B cell (primary cell): ENCODE measurements around the gene INSRR. TPM values are rescaled to one million over a fixed set of nuclear protein-coding genes. Genes with fewer than 3 reads are reported as not detected.

Source experiments
- ATAC-seq: fragments of 200-7000 bp; cut with Tn5 transposase; one replicate; pipeline ENCODE4 v1.10.0; 2021; ENCODE audit warnings: low read depth, mild to moderate bottlenecking, moderate number of reproducible peaks, moderate library complexity
- CTCF ChIA-PET: fragments of 350-600 bp; sonication (Branson Sonifier 250); formaldehyde crosslinking; loops from one replicate; lab custom pipeline; 2021; ENCODE audit warnings: antibody characterized with exemption, inconsistent platforms; lab: Charles Lee
- POLR2A ChIA-PET: fragments of 350-600 bp; sonication (Branson Sonifier 250); formaldehyde crosslinking; loops from one replicate; lab custom pipeline; 2021; ENCODE audit warnings: antibody characterized with exemption; lab: Charles Lee
- DNase-seq: peaks from one replicate; pipeline ENCODE4 v3.0.0; 2013
- H2AFZ ChIP-seq: 2 replicates; pipeline ENCODE4 v1.6.1; 2012; ENCODE audit warnings: mild to moderate bottlenecking, low read depth, low read length; ENCODE audit not compliant: insufficient read depth, poor library complexity, severe bottlenecking
- H3K27ac ChIP-seq, 2 donors: 1 replicate in 1 of 2; 2 replicates in 1 of 2; pipeline ENCODE4 v1.5.1; 2012 to 2013; ENCODE audit warnings: low read length in 2 of 2, mild to moderate bottlenecking in 2 of 2, moderate library complexity in 1 of 2
- H3K27me3 ChIP-seq, 4 experiments: fragments of 200-600 bp in 1 of 4; sonication (generic) in 1 of 4; replicated peaks in 1 of 4; 1 replicate in 2 of 4; 2 replicates in 2 of 4; pipeline versions ENCODE4 v1.6.1 to v1.7.0; 2013 to 2016; ENCODE audit warnings: low read length in 3 of 4, mild to moderate bottlenecking in 2 of 4, mixed read lengths in 1 of 4, moderate library complexity in 1 of 4; ENCODE audit not compliant: insufficient read depth in 4 of 4, control insufficient read depth in 3 of 4; ENCODE audit errors: control extremely low read depth in 1 of 4
- H3K36me3 ChIP-seq, 2 experiments: replicated peaks in 1 of 2; 1 replicate in 1 of 2; 2 replicates in 1 of 2; pipeline versions ENCODE4 v1.6.1 to v1.7.1; 2013; ENCODE audit warnings: low read length in 1 of 2; ENCODE audit not compliant: insufficient read depth in 2 of 2, control insufficient read depth in 1 of 2; ENCODE audit errors: control extremely low read depth in 1 of 2, extremely low read depth in 1 of 2
- H3K4me1 ChIP-seq, 2 donors: fragments of 200-600 bp in 1 of 2; sonication (generic) in 1 of 2; 1 replicate in 1 of 2; 2 replicates in 1 of 2; pipeline versions ENCODE4 v1.5.1 to v1.6.1; 2013 to 2017; ENCODE audit warnings: low read length in 2 of 2; ENCODE audit not compliant: control insufficient read depth in 2 of 2, insufficient read depth in 2 of 2
- H3K4me2 ChIP-seq: replicated peaks from 2 replicates; pipeline ENCODE3; 2012; ENCODE audit warnings: mild to moderate bottlenecking, low read depth, low read length; ENCODE audit not compliant: poor library complexity, severe bottlenecking
- H3K4me3 ChIP-seq, 5 experiments: fragments of 200-600 bp in 1 of 5; sonication (generic) in 1 of 5; 1 replicate in 3 of 5; 2 replicates in 2 of 5; pipeline versions ENCODE4 v1.5.1 to v1.7.0; 2011 to 2016; ENCODE audit warnings: low read length in 4 of 5, mild to moderate bottlenecking in 4 of 5, low read depth in 2 of 5, control low read depth in 1 of 5, moderate library complexity in 1 of 5; ENCODE audit not compliant: insufficient read depth in 1 of 5; ENCODE audit errors: control extremely low read depth in 1 of 5, extremely low read depth in 1 of 5
- H3K79me2 ChIP-seq: fragments of 200-600 bp; sonication (generic); one replicate; pipeline ENCODE4 v1.6.0; 2016; ENCODE audit warnings: low read length; ENCODE audit not compliant: control insufficient read depth, insufficient read depth
- H3K9ac ChIP-seq: fragments of 200-600 bp; sonication (generic); 2 replicates; pipeline ENCODE4 v1.6.1; 2017; ENCODE audit warnings: mild to moderate bottlenecking, low read length, moderate library complexity
- H3K9me3 ChIP-seq, 3 donors: one replicate each; pipeline versions ENCODE4 v1.6.1 to v1.7.1; 2013; ENCODE audit warnings: low read length in 2 of 3; ENCODE audit not compliant: control insufficient read depth in 2 of 3, insufficient read depth in 1 of 3; ENCODE audit errors: control extremely low read depth in 1 of 3
- H4K20me1 ChIP-seq: 2 replicates; pipeline ENCODE4 v1.6.0; 2012; ENCODE audit warnings: mild to moderate bottlenecking, low read length; ENCODE audit not compliant: insufficient read depth, control insufficient read depth, poor library complexity, severe bottlenecking
- H3K27ac Mint-ChIP-seq: one replicate; pipeline ENCODE4 v1.8.0; 2021; ENCODE audit warnings: mixed read lengths
- H3K27me3 Mint-ChIP-seq: one replicate; pipeline ENCODE4 v1.8.0; 2021; ENCODE audit warnings: mixed read lengths
- H3K4me1 Mint-ChIP-seq: one replicate; pipeline ENCODE4 v1.8.0; 2021; ENCODE audit warnings: mixed read lengths
- H3K4me3 Mint-ChIP-seq: one replicate; pipeline ENCODE4 v1.8.0; 2021; ENCODE audit warnings: mixed read lengths
- H3K9me3 Mint-ChIP-seq: one replicate; pipeline ENCODE4 v1.8.0; 2022; ENCODE audit warnings: mixed read lengths; ENCODE audit not compliant: insufficient read depth
- EZH2 ChIP-seq: IDR thresholded peaks from 2 replicates; pipeline ENCODE4 v1.6.1; 2012; ENCODE audit warnings: borderline replicate concordance, low read depth, mild to moderate bottlenecking, moderate library complexity, low read length; ENCODE audit not compliant: insufficient read depth, poor library complexity, severe bottlenecking
- WGBS: methylation state at CpG from one replicate; pipeline ENCODE4 v1.1.5; 2013; ENCODE audit warnings: missing lambda C conversion rate; ENCODE audit not compliant: insufficient coverage; 5-methylcytosine and 5-hydroxymethylcytosine counted together
- intact Hi-C: fragments of 100-400 bp; cut with micrococcal nuclease; formaldehyde crosslinking; loops from one replicate; pipeline ENCODE4 v1.10.0; 2022
- polyA plus RNA-seq: library from polyadenylated mRNA; depleted of rRNA; stranded (reverse); fragments of >200 nt; gene quantifications from 2 replicates; pipeline ENCODE4 v1.2.3, GENCODE V29; 2012
- total RNA-seq, 2 donors: library from RNA; stranded (reverse); fragments of 120-200 nt in 1 of 2; gene quantifications; 1 replicate in 1 of 2; 2 replicates in 1 of 2; pipeline versions ENCODE4 v1.2.3 to v1.2.4, GENCODE V29; 2013 to 2022
- TF ChIP-seq, protein P1 (sequence below): fragments of 200-600 bp; IDR thresholded peaks from one replicate; pipeline ENCODE4 v1.8.0; 2022; ENCODE audit warnings: antibody characterized with exemption, mild to moderate bottlenecking

The INSRR gene
- total and polyA plus RNA-seq, 2 donors (not counting 1 experiment from before 2014, with no cell fraction given): not detected

DNA sequence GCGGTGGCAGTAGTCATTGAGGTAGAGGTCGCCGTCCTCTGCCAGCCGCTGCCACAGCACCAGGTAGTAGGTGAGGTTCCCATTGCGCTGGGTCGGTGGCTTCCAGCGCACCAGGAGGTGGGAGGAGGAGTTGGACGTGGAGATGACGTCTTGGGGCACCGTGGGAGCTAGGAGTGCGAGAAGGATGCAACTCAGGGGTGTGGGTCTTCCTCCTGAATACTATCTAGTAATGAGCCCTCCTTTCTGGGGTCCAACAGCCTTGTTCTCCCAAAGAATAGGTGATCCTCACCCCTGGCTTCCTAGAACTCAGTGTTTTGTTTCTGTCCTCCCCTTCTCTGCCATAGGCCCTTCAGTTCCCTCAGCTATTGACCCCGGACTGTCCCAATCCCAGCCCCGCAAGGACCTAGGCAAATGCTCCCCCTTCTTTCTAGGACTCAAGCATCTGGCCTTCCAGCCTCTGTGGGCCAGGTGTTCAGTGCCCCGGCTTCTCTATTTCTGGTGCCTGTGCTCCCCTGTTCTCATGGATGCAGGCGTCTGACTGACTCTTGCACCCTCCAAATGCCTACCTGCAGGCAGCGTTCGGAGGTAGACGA is 12.9 kb downstream of the INSRR start:
- Mint-ChIP-seq H3K4me3 (no peak overlapping the region), H3K9me3 (no peaks in the 10 kb centered on the region), H3K27ac (no peak overlapping the region), H3K4me1 (peaks cover 17% of the 10 kb centered on the region), H3K27me3 (peaks cover 73% of the 10 kb centered on the region)
- Histone ChIP-seq H3K4me1 (peaks cover 8 to 12% of the 10 kb centered on the region in 2 donors), H3K27ac (no peak overlapping the region), H3K36me3 (no peaks in the 10 kb centered on the region), H3K27me3 (peaks cover 0 to 65% (median 28%) of the 10 kb centered on the region in 4 experiments), H3K79me2 (no peaks in the 10 kb centered on the region), H3K9ac (no peak overlapping the region), H4K20me1 (no peaks in the 10 kb centered on the region), H3K4me2 (no peak overlapping the region), H2AFZ (no peak overlapping the region), H3K4me3 (no peak overlapping the region), H3K9me3 (peaks cover 0 to 9% (median 0%) of the 10 kb centered on the region in 3 donors)
- ChIA-PET POLR2A (no interaction called here), CTCF (interaction anchor here (1.2 kb wide), 1 partner anchor 10 kb away, joined by 3 read pairs; no protein-coding TSS in a partner anchor)
- WGBS: 64% methylated on average over 14 of the region's 18 CpGs
- ATAC-seq (no peak), DNase-seq (no peak)
- TF ChIP-seq, protein P1, sequence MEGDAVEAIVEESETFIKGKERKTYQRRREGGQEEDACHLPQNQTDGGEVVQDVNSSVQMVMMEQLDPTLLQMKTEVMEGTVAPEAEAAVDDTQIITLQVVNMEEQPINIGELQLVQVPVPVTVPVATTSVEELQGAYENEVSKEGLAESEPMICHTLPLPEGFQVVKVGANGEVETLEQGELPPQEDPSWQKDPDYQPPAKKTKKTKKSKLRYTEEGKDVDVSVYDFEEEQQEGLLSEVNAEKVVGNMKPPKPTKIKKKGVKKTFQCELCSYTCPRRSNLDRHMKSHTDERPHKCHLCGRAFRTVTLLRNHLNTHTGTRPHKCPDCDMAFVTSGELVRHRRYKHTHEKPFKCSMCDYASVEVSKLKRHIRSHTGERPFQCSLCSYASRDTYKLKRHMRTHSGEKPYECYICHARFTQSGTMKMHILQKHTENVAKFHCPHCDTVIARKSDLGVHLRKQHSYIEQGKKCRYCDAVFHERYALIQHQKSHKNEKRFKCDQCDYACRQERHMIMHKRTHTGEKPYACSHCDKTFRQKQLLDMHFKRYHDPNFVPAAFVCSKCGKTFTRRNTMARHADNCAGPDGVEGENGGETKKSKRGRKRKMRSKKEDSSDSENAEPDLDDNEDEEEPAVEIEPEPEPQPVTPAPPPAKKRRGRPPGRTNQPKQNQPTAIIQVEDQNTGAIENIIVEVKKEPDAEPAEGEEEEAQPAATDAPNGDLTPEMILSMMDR: no peak
- TF ChIP-seq EZH2: no peak
- intact Hi-C loops: no loop called here
